K562 (cell line): ENCODE results near the gene AQP9. TPM values are rescaled to one million over a fixed set of nuclear protein-coding genes. Genes with fewer than 3 reads are reported as not detected.

Experiments used
- CHD4 ChIP-seq: fragments of 200-600 bp; sonication (generic); IDR thresholded peaks from 3 replicates; pipeline ENCODE4 v1.6.1; 2012; ENCODE audit warnings: low read depth, mild to moderate bottlenecking, mixed read lengths, low read length, inconsistent platforms; ENCODE audit not compliant: insufficient read depth, insufficient replicate concordance, poor library complexity, severe bottlenecking
- CSDE1 ChIP-seq, 2 experiments: fragments of 450-650 bp; IDR thresholded peaks; 2 replicates each; pipeline ENCODE4 v1.6.1; 2016; ENCODE audit warnings: mild to moderate bottlenecking in 1 of 2
- DDX20 ChIP-seq: fragments of 450-650 bp; IDR thresholded peaks from 2 replicates; pipeline ENCODE4 v1.6.1; 2016; ENCODE audit warnings: missing genetic modification characterization, low read depth, mild to moderate bottlenecking, missing compliant biosample characterization, moderate library complexity
- E2F3 ChIP-seq: fragments of 250-450 bp; sonication (Bioruptor Pico); IDR thresholded peaks from 2 replicates; pipeline ENCODE4 v1.4.0; 2020; ENCODE audit warnings: mild to moderate bottlenecking
- GABPB1 ChIP-seq: sonication (generic); formaldehyde crosslinking; IDR thresholded peaks from 2 replicates; pipeline ENCODE4 v1.8.0; 2022; ENCODE audit warnings: mild to moderate bottlenecking, missing genetic modification reagents
- GATA2 ChIP-seq: sonication (generic); formaldehyde crosslinking; IDR thresholded peaks from 2 replicates; pipeline ENCODE4 v1.4.0; 2020; ENCODE audit warnings: mild to moderate bottlenecking, missing genetic modification reagents
- HNRNPK ChIP-seq: fragments of 200-400 bp; formaldehyde crosslinking; IDR thresholded peaks from one replicate; pipeline ENCODE4 v1.6.1; 2018; ENCODE audit warnings: mild to moderate bottlenecking, low read depth, low read length; ENCODE audit not compliant: poor library complexity, severe bottlenecking
- JUN ChIP-seq, 2 experiments: sonication (generic) in 1 of 2; formaldehyde crosslinking in 1 of 2; IDR thresholded peaks; 2 replicates each; pipeline versions ENCODE4 v1.6.1 to v1.8.0; 2012 to 2022; ENCODE audit warnings: borderline replicate concordance in 2 of 2, mild to moderate bottlenecking in 2 of 2, improper control_type of control experiment in 1 of 2, low read depth in 1 of 2, low read length in 1 of 2, missing genetic modification reagents in 1 of 2
- KLF16 ChIP-seq: IDR thresholded peaks from 2 replicates; pipeline ENCODE4 v1.6.1; 2016; ENCODE audit warnings: antibody characterized with exemption
- LARP7 ChIP-seq: fragments of 450-650 bp; IDR thresholded peaks from 2 replicates; pipeline ENCODE4 v1.6.1; 2016
- NFATC3 ChIP-seq: fragments of 450-650 bp; IDR thresholded peaks from 2 replicates; pipeline ENCODE4 v1.6.1; 2017; ENCODE audit warnings: mild to moderate bottlenecking
- SMARCC2 ChIP-seq: fragments of 450-650 bp; IDR thresholded peaks from 2 replicates; pipeline ENCODE4 v1.6.1; 2017; ENCODE audit warnings: antibody characterized with exemption, moderate library complexity, mild to moderate bottlenecking, low read depth
- ZNF134 ChIP-seq: fragments of 250-450 bp; sonication (Bioruptor Pico); conservative IDR thresholded peaks from 2 replicates; pipeline ENCODE4 v1.4.0; 2020
- ZNF347 ChIP-seq: fragments of 450-650 bp; formaldehyde crosslinking; IDR thresholded peaks from 2 replicates; pipeline ENCODE4 v1.4.0; 2020; ENCODE audit warnings: low read depth, mild to moderate bottlenecking, moderate library complexity
- ZNF444 ChIP-seq: fragments of 250-450 bp; sonication (Bioruptor Pico); IDR thresholded peaks from 2 replicates; pipeline ENCODE4 v1.4.0; 2020; ENCODE audit warnings: mild to moderate bottlenecking, moderate library complexity
- ZNF449 ChIP-seq: fragments of 250-450 bp; sonication (Bioruptor Pico); IDR thresholded peaks from 2 replicates; pipeline ENCODE4 v1.8.0; 2022; ENCODE audit warnings: moderate library complexity, mild to moderate bottlenecking, inconsistent platforms
- ZNF57 ChIP-seq: fragments of 450-650 bp; formaldehyde crosslinking; IDR thresholded peaks from 2 replicates; pipeline ENCODE4 v1.4.0; 2020; ENCODE audit warnings: mild to moderate bottlenecking, moderate library complexity
- ZNF586 ChIP-seq: fragments of 450-650 bp; formaldehyde crosslinking; conservative IDR thresholded peaks from 2 replicates; pipeline ENCODE4 v1.4.0; 2020; ENCODE audit warnings: mild to moderate bottlenecking, moderate library complexity
- ZNF76 ChIP-seq: fragments of 250-450 bp; sonication (Bioruptor Pico); IDR thresholded peaks from 2 replicates; pipeline ENCODE4 v1.4.0; 2020; ENCODE audit warnings: mild to moderate bottlenecking, moderate library complexity, borderline replicate concordance
- polyA plus RNA-seq, 8 experiments: library from polyadenylated mRNA; depleted of rRNA in 4 of 8; stranded (reverse) in 5 of 8; unstranded in 3 of 8; fragments of >200 nt; fragmentation: Nextera tagmentation in 2 of 8; fragmentation: Illumina TruSeq in 1 of 8; extraction: Ambion mirVana in 2 of 8; extraction: Trizol in 1 of 8; gene quantifications; 2 replicates each; pipeline versions ENCODE4 v1.2.1 to v1.2.3, GENCODE V29; 2011 to 2014; ENCODE audit warnings: inconsistent platforms in 1 of 8, missing spikeins in 1 of 8
- total RNA-seq, 7 experiments: library from RNA; depleted of rRNA in 6 of 7; stranded (reverse); fragments of >200 nt in 6 of 7; fragmentation: Illumina TruSeq in 2 of 7; extraction: Trizol in 2 of 7; gene quantifications; 2 replicates each; pipeline versions ENCODE4 v1.2.1 to v1.2.3, GENCODE V29; 2011 to 2021; ENCODE audit warnings: low replicate concordance in 1 of 7
- TF ChIP-seq, protein P1 (sequence below): fragments of 450-650 bp; formaldehyde crosslinking; IDR thresholded peaks from 2 replicates; pipeline ENCODE4 v1.4.0; 2020; ENCODE audit warnings: mild to moderate bottlenecking, moderate library complexity
- TF ChIP-seq, protein P2 (sequence below), 2 experiments: IDR thresholded peaks in 1 of 2; conservative IDR thresholded peaks in 1 of 2; 2 replicates each; pipeline ENCODE4 v1.6.1; 2016; ENCODE audit warnings: low read depth in 2 of 2, mild to moderate bottlenecking in 1 of 2, missing compliant biosample characterization in 1 of 2, missing genetic modification characterization in 1 of 2, moderate library complexity in 1 of 2

The AQP9 gene
- total and polyA plus RNA-seq, 9 of the 15 experiments (the other 6 are each of a cell fraction or from before 2014, with no cell fraction given) = 0.04 to 0.33 (median 0.07) TPM; not detected in 4

GRCh38 chr15:58110999-58111717 is 27.0 kb upstream of the AQP9 start (continued):
- TF ChIP-seq ZNF449 (no peak), NFATC3 (peak; percentile 87), HNRNPK (no peak), GATA2 (peak; percentile 89), KLF16 (peak; percentile 90), E2F3 (CRISPR knock-in tag) (no peak), ZNF134 (CRISPR knock-in tag) (no peak), ZNF347 (CRISPR knock-in tag) (no peak), ZNF586 (CRISPR knock-in tag) (no peak), LARP7 (no peak; the same call in 1 of the 2 replicates), CSDE1 (IDR thresholded peaks at IDR 0.05) (peak in 1 of 2 experiments; percentile 54; a peak in 1 of 4 replicates), ZNF444 (CRISPR knock-in tag) (no peak), ZNF57 (no peak), JUN (IDR thresholded peaks at IDR 0.05; ENCODE audit: borderline replicate concordance, low read depth, low read length) (peak; percentile 46; the same call in 1 of the 2 replicates), JUN (CRISPR knock-in tag; IDR thresholded peaks at IDR 0.05; ENCODE audit: borderline replicate concordance) (no peak), DDX20 (peak; percentile 20; the same call in 1 of the 2 replicates), CHD4 (no peak), SMARCC2 (peak; percentile 91), GABPB1 (CRISPR knock-in tag) (no peak), ZNF76 (no peak)
- TF ChIP-seq, protein P1, sequence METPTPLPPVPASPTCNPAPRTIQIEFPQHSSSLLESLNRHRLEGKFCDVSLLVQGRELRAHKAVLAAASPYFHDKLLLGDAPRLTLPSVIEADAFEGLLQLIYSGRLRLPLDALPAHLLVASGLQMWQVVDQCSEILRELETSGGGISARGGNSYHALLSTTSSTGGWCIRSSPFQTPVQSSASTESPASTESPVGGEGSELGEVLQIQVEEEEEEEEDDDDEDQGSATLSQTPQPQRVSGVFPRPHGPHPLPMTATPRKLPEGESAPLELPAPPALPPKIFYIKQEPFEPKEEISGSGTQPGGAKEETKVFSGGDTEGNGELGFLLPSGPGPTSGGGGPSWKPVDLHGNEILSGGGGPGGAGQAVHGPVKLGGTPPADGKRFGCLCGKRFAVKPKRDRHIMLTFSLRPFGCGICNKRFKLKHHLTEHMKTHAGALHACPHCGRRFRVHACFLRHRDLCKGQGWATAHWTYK (CRISPR knock-in tag) = no peak
- TF ChIP-seq, protein P2, sequence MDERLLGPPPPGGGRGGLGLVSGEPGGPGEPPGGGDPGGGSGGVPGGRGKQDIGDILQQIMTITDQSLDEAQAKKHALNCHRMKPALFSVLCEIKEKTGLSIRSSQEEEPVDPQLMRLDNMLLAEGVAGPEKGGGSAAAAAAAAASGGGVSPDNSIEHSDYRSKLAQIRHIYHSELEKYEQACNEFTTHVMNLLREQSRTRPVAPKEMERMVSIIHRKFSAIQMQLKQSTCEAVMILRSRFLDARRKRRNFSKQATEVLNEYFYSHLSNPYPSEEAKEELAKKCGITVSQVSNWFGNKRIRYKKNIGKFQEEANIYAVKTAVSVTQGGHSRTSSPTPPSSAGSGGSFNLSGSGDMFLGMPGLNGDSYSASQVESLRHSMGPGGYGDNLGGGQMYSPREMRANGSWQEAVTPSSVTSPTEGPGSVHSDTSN (CRISPR knock-in tag; IDR thresholded peaks at IDR 0.05; ENCODE audit: low read depth) = no peak
- TF ChIP-seq, protein P2 (tag; conservative IDR thresholded peaks at IDR 0.05; ENCODE audit: low read depth) = peak; percentile 88
